ENCODE data around the gene ARHGEF38.

ARHGEF38 gene

DNA sequence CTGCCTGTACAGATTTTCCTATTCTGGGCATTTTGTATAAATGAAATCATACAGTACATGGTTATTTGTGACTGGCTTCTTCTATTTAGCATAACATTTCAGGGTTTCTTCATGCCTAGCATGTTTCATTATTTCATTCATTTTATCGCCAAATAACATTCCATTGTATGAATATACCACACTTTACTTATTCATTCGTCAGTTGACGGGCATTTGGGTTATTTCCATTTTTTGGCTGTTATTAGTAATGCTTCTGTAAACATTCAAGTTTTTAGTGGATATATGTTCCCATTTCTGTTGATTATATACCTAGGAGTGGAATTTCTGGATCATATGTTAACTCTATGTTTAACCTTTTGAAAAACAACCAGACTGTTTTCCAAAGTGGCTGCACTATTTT lies 108.6 kb downstream of the ARHGEF38 start:
- TF ChIP-seq, protein P1, sequence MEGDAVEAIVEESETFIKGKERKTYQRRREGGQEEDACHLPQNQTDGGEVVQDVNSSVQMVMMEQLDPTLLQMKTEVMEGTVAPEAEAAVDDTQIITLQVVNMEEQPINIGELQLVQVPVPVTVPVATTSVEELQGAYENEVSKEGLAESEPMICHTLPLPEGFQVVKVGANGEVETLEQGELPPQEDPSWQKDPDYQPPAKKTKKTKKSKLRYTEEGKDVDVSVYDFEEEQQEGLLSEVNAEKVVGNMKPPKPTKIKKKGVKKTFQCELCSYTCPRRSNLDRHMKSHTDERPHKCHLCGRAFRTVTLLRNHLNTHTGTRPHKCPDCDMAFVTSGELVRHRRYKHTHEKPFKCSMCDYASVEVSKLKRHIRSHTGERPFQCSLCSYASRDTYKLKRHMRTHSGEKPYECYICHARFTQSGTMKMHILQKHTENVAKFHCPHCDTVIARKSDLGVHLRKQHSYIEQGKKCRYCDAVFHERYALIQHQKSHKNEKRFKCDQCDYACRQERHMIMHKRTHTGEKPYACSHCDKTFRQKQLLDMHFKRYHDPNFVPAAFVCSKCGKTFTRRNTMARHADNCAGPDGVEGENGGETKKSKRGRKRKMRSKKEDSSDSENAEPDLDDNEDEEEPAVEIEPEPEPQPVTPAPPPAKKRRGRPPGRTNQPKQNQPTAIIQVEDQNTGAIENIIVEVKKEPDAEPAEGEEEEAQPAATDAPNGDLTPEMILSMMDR (conservative IDR thresholded peaks at IDR 0.05; ENCODE audit: low read depth, low read length), result no peak
- DNase-seq (ENCODE audit: low read depth), result no peak
- H3K4me3 ChIP-seq (ENCODE audit: low read depth, low read length), result no peak overlapping the region

GRCh38 chr4:105662935-105663675 lies 110.7 kb downstream of the ARHGEF38 start:
- DNase-seq (ENCODE audit: low read depth), result no peak

DNA sequence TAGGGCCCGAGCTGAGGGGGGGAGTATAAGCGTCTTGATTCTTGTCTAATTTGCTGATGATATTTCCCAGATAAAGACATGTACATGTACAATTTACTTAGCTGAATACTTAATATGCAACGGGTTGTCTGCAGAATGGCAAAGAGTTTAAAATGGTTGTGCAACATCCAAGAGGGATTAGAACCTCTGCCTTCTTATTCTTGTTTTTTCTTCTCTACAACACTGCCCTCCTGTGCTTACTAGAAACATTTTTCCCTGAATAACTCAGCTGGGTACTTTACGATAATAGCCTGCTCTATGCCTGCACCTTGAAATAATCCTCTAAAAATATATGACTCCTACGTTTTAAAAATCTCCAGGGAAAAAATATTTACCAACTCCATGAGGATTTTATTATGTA lies 114.3 kb downstream of the ARHGEF38 start:
- no peak overlapping the region for H3K4me3 ChIP-seq (ENCODE audit: low read depth, low read length)
- peak; percentile 78 for DNase-seq (ENCODE audit: low read depth)
- TF ChIP-seq, protein P1 (conservative IDR thresholded peaks at IDR 0.05; ENCODE audit: low read depth, low read length), result peak; percentile 49

More at GRCh38 chr4:105662935-105663675, 110.7 kb downstream of the ARHGEF38 start:
- H3K4me3 ChIP-seq (ENCODE audit: low read depth, low read length), result no peak overlapping the region
- TF ChIP-seq, protein P1 (conservative IDR thresholded peaks at IDR 0.05; ENCODE audit: low read depth, low read length), result no peak

- H3K4me3 ChIP-seq (ENCODE audit: low read depth, low read length), result no peak overlapping the region
- TF ChIP-seq, protein P1 (conservative IDR thresholded peaks at IDR 0.05; ENCODE audit: low read depth, low read length), result no peak
- DNase-seq (ENCODE audit: low read depth), result no peak
Observed at GRCh38 chr4:105670684-105671083, 118.3 kb downstream of the ARHGEF38 start.

- DNase-seq (ENCODE audit: low read depth), result no peak
- TF ChIP-seq, protein P1 (conservative IDR thresholded peaks at IDR 0.05; ENCODE audit: low read depth, low read length), result no peak
- no peak overlapping the region for H3K4me3 ChIP-seq (ENCODE audit: low read depth, low read length)
Observed at GRCh38 chr4:105671301-105671700, 118.9 kb downstream of the ARHGEF38 start.

- TF ChIP-seq, protein P1 (conservative IDR thresholded peaks at IDR 0.05; ENCODE audit: low read depth, low read length), result no peak
- no peak for DNase-seq (ENCODE audit: low read depth)
Observed at GRCh38 chr4:105674011-105674410, 121.6 kb downstream of the ARHGEF38 start.

GRCh38 chr4:105677709-105678108 lies 125.3 kb downstream of the ARHGEF38 start:
- DNase-seq (ENCODE audit: low read depth), result no peak
- H3K4me3 ChIP-seq (ENCODE audit: low read depth, low read length), result no peak overlapping the region
- TF ChIP-seq, protein P1 (conservative IDR thresholded peaks at IDR 0.05; ENCODE audit: low read depth, low read length), result no peak

More at GRCh38 chr4:105674011-105674410, 121.6 kb downstream of the ARHGEF38 start:
- H3K4me3 ChIP-seq (ENCODE audit: low read depth, low read length), result no peak overlapping the region
